ENCODE measurements around the gene ANKMY1. TPM values are rescaled to one million over a fixed set of nuclear protein-coding genes. Genes with fewer than 3 reads are reported as not detected.

Gene ANKMY1
- total RNA-seq, 4 donors from 2014 or later: 18.0 to 22.7 (median 21.1) TPM

DNA sequence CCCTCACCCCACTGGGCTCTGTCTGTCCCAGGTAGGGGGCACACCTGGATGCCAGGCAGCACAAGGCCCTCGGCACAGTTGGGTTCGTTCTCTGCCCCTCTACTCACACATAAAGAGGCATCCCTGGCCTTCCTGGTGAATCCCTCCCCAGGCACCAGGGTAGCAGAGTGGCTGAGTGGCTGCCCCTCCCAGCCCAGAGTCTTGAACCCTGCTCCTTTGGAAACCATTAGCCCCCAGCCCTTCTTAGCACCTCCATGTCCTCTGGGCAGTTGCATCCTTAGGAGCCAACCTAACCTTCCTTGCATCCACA lies 120.3 kb downstream of the ANKMY1 start:
- TF ChIP-seq, protein P1, sequence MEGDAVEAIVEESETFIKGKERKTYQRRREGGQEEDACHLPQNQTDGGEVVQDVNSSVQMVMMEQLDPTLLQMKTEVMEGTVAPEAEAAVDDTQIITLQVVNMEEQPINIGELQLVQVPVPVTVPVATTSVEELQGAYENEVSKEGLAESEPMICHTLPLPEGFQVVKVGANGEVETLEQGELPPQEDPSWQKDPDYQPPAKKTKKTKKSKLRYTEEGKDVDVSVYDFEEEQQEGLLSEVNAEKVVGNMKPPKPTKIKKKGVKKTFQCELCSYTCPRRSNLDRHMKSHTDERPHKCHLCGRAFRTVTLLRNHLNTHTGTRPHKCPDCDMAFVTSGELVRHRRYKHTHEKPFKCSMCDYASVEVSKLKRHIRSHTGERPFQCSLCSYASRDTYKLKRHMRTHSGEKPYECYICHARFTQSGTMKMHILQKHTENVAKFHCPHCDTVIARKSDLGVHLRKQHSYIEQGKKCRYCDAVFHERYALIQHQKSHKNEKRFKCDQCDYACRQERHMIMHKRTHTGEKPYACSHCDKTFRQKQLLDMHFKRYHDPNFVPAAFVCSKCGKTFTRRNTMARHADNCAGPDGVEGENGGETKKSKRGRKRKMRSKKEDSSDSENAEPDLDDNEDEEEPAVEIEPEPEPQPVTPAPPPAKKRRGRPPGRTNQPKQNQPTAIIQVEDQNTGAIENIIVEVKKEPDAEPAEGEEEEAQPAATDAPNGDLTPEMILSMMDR (IDR thresholded peaks at IDR 0.05): no peak
- no peak for TF ChIP-seq POLR2A (IDR thresholded peaks at IDR 0.05)
- peak in 1 of 2 donors; percentile 82 for DNase-seq (ENCODE audit: low spot score in 2 of 2)
- intact Hi-C loops (cut with DNase I; ENCODE audit: low total_unique reads): loop anchor here (5.0 kb wide), 1 partner anchor 205 kb away; no protein-coding TSS in a partner anchor
- no peak overlapping the region for H3K4me3 ChIP-seq (ENCODE audit: low read depth, poor library complexity, severe bottlenecking)
- 40% methylated on average over 2 of the region's 2 CpGs; no CpG with 5 or more reads in 1 of the 2 donors for WGBS, 2 donors

DNA sequence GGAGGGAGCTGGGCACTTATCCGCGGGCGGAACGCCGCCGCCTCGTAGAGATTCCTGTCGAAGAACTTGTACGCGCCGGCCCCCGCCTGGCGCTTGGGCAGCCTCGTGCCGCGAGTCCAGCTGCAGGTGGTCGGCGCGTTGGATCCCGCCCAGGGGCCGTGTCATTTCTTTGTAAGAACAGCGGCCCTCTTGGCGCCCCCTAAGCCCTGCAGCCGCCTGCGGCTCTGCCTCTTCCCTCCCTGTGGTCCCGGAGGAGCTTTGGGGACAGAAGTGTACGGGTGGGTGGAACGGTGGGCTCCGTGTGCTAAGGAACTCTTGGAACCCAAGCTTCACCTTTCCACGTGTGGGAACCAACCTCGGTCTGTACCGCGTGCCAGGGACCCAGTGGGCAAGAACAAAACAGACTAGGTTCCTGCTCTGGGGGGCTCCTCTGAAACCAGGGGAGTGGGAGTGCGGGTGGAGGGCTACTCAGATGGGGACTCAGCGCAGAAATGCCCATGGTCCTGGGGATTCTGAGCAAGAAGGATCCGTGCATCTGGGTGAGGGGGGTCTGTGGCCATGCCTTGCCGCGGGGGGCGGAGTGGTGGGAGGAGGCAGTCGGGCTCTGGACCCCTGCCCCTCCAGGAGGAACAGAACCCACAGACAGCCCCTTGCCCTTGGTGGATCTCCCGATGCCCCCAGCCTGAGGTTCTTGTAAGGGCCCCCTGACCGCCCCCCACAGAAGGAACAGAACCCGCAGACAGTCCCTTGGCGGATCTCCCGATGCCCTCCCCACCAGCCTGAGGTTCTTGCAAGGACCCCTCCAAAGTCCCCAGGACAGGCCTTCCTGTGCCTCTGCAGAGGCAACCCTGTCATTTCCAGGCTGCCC lies 120.9 kb downstream of the ANKMY1 start:
- peak in 1 of 2 donors; percentile 85 for DNase-seq (ENCODE audit: low spot score in 2 of 2)
- intact Hi-C loops (cut with DNase I; ENCODE audit: low total_unique reads): loop anchor here (5.0 kb wide), 1 partner anchor 205 kb away; no protein-coding TSS in a partner anchor
- TF ChIP-seq POLR2A (IDR thresholded peaks at IDR 0.05): no peak
- TF ChIP-seq, protein P1 (IDR thresholded peaks at IDR 0.05): no peak
- 24 to 37% methylated on average over 17 to 21 of the region's 45 CpGs for WGBS, 2 donors
- H3K4me3 ChIP-seq (ENCODE audit: low read depth, poor library complexity, severe bottlenecking): peak overlapping the region; percentile 58

DNA sequence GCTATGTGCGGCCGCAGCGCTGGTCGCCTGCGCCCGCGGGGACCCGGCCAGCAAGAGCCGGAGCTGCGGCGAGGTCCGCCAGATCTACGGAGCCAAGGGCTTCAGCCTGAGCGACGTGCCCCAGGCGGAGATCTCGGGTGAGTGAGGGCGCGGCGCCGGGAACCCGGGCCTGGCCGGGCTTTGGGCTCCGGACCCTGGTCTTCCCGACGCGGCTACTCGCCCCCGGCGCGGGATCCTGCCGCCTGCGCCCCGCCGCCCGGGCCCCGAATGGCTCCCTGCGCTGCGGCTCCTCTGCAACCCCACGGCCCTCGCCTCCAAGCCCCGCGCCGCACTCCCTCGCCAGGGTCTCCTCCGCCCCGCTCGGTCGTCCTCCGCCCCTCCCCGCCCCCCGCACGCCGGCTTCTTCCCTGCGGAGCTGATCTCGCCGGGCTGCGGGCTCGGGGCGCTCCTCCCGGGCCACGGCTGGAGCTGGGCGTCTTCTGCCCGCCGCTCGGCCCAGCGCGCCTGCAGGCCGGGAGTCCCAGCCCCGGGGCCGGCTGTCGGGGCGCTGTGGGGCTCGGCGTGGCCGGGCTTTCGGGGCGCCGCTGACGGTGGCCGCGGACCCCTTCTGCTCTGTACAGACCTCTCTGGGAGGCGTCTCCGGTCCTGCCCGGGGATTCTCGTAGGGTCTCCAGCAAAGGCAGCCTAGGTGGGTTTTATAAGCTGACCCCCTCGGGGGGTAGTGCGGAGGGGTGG lies 121.7 kb downstream of the ANKMY1 start:
- TF ChIP-seq, protein P1 (IDR thresholded peaks at IDR 0.05): no peak
- DNase-seq (ENCODE audit: low spot score in 2 of 2): peak in 1 of 2 donors; percentile 86
- peak overlapping the region; percentile 58 for H3K4me3 ChIP-seq (ENCODE audit: low read depth, poor library complexity, severe bottlenecking)
- intact Hi-C loops (cut with DNase I; ENCODE audit: low total_unique reads): loop anchor here (5.0 kb wide), 1 partner anchor 204 kb away; no protein-coding TSS in a partner anchor
- 0 to 1% methylated on average over 2 to 40 of the region's 88 CpGs for WGBS, 2 donors

DNA sequence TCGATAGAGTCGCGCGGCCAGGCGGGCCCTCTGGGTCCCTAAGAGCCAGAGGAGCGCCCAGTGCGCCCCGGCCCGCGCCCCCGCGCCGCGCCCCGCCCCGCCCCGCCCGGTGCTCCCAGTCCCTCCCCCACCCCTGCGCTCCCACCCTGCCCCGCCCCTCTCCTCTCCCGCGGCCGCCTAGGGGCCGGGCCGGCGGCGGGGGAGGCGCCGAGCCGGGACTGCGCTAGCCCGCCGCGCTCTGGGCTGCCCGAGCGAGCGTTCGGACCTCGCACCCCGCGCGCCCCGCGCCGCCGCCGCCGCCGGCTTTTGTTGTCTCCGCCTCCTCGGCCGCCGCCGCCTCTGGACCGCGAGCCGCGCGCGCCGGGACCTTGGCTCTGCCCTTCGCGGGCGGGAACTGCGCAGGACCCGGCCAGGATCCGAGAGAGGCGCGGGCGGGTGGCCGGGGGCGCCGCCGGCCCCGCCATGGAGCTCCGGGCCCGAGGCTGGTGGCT lies 122.3 kb downstream of the ANKMY1 start, which contains the start of gene GPC1:
TSS of gene GPC1 (plus strand) at position 207 of the 491 bp plus-strand sequence. CDS start at position 463, 256 bp downstream.
- intact Hi-C loops (cut with DNase I; ENCODE audit: low total_unique reads): loop anchor here (5.0 kb wide), 1 partner anchor 203 kb away; no protein-coding TSS in a partner anchor
- no CpG with 5 or more reads among the region's 77 CpGs for WGBS, 2 donors
- H3K4me3 ChIP-seq (ENCODE audit: low read depth, poor library complexity, severe bottlenecking): peak within 1 kb of the TSS; percentile 58
- TF ChIP-seq, protein P1 (IDR thresholded peaks at IDR 0.05): no peak
- no peak for TF ChIP-seq POLR2A (IDR thresholded peaks at IDR 0.05)
- DNase-seq (ENCODE audit: low spot score in 2 of 2): peak in 1 of 2 donors; percentile 90

DNA sequence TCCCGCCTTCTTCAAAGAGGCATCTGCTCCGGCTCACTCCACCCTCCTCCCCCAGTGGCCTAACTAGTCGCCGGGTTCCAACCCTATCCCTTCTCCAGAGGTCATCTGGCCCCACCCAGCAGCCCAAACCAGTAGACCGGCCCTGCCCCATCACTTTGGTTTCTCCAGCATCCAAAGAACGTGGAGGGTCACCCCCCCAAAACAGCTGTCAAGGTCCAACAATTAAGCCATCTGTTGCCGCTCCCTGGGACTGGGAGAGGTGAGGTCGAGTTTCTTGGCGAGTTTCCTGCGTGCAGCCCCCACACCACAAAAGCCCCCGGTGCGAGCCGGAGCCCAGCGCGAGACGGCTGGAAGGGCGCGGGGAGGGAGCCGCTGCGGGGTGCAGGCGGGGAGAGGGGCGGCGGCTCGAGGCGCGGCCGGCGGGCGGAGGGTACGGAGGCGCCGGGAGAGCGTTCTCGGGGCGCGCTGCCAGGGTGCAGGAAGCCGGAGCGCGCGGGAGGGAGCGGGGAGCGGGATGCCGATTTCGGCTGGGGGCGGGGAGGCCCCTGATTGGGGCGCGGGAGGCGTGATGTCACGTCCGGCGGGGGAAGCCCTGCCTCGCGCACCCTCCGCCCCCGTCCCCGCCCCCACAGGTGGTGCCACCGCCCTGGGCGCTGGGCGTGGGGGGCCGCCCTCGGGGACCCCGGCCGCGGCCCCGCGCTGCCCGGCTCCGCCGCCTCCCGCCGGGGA lies 122.9 kb downstream of the ANKMY1 start:
- WGBS, 2 donors: 2 to 16% methylated on average over 7 to 9 of the region's 71 CpGs
- DNase-seq (ENCODE audit: low spot score in 2 of 2): peak; percentile 87 to 98
- no peak for TF ChIP-seq POLR2A (IDR thresholded peaks at IDR 0.05)
- TF ChIP-seq, protein P1 (IDR thresholded peaks at IDR 0.05): no peak
- H3K4me3 ChIP-seq (ENCODE audit: low read depth, poor library complexity, severe bottlenecking): peak overlapping the region; percentile 46
- intact Hi-C loops (cut with DNase I; ENCODE audit: low total_unique reads): loop anchor here (5.0 kb wide), 1 partner anchor 203 kb away; no protein-coding TSS in a partner anchor

Data from lower leg skin (tissue), 4 donors.